ENCODE results near the gene SPAG16.
A peak's percentile ranks its signal among the peaks of the same experiment; 100 is the strongest.

Gene SPAG16

DNA sequence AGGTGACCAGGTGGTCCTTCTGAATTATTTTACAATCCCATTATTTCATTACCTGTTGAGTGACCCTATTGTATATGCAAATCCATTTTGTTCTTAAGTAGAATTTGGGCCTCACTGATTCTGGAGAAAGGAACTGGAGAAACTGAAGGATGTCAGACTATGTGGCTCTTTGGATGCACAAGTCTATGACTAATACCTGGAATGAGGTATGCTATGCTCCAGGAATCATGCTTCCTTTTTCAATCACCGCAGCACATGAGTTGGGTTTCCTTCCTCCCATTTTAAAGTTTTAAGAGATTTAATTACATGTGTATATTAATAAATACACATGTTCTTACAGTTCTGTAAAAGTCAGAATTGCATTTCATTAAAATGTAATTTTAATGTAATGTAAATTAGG, 872.7 kb downstream of the SPAG16 start:
- no peak for DNase-seq

DNA sequence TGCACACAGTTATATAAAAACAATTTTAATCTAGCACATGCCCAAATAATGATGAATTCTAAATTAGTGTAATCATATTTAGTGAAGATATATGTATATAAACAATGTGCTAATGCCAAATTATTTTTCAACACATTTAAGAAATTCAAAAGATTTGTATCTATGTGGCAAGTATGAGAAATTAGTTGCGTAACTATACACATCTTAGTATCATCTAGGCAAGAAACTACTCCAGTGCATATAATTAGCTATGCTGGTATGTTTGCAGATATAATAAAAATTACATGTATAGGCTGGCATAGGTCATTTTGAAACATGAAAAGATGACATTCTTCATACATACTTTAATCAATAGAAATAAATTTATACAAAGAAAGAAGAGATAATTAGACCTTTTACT, 874.6 kb downstream of the SPAG16 start:
- no peak for DNase-seq

DNA sequence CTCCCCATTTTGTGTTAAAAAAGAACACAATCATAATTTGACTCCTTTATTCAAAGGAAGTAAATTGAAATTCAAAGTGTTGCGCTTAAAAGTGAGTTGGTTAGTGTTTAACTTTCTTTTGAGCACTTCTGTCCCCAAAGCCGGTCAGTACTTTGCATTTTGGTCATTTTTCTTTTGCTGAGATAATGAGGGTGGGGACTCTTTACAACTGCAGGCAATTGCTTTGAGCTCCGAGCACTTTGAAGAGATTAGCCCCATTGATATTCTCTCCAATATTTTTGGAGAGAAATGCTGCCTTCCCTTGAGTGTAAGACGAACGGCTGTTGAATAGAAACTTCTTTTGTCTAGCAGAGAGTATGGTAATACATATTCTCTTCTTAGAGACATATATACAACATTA, 885.0 kb downstream of the SPAG16 start:
- no peak for DNase-seq

DNA sequence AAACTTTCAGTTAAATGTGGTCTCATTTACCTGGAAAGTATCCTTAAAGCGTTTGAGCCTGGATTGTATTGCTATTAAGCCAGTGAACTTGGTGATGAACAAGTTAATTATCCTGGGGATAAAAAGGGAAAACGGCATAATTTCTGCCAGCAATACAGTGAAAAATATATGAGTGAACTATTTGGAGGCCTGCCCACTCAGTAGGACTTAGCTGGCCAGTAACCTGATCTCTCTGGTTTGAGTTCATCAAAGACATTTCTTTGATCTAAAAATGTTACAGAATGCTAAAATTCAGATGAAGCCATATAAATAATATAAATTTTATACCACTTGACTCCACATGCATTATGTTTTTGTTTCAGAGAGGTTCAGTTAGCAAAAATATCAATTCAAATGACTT, 885.5 kb downstream of the SPAG16 start:
- DNase-seq: no peak

DNA sequence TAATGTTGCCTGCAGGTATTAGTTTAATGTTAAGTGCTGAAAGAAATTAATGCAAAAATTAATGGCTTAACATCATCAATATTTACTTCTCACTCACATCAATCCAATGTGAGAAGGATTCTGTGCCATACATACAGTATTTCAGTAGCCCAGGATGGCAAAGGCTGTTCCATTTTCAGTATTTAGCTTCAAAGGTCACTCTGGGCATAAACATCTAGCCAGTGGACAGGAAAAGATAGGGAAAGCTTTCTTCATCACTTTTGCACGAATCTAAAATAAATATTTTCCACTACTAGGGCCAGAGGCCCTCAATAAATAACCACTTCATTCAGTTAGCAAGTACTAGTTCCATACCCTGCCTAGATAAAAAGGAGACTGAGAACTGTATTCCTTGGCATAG, 890.3 kb downstream of the SPAG16 start:
- DNase-seq: no peak

DNA sequence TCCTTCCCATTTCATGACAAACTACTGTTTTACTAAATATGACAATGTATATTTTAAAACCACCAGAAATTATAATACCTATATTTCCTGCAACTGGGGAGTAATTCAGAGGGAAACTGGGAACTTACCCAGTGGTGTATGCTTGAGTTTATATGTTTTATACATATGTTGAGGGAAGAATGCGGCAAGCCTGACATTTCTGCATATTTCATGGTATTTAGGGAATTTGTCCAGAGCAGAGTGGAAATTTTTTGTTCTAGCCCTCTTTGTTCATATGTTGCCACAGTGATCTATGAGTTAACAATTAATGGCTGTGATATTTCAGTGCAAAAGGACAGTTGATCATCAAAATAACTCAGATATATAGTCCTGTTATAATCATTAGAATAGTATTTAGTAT, 895.8 kb downstream of the SPAG16 start:
- DNase-seq: no peak

DNA sequence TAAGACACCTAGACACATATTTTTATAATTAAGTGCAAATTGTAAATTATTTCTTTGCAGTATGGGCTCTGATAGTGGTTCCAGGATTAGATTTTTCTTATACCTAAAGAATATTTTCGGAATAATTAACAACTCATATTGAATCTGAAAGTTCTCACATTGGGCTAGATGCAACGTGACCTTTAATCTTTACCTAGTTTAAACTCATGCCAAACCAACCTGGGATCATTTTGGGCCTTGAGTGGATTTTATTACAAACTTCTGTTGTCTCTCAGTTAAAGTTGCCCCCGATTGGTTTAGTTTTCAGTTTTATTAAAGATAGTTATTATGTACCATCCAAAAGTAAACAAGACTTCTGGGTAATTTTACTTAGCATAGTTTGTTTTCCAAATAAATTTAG, 896.4 kb downstream of the SPAG16 start:
- DNase-seq: no peak

DNA sequence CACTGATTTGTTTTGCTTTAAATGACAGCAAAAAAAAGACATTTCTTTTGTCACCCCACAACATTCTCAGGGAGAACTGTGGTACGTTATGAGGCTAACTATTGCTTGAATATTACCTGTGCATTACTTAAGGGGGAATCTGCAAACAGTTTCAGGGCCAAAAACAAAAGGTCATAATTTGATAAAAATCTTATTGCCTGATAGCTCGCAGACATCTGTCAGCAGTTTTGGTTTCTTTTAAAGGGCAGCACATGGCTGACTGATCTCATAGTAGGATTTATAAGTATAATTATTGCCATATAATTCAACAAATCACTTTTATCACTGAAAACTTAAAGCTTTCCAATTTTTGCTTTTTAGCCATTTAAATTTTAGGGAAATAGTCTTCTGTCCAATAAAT, 900.2 kb downstream of the SPAG16 start:
- DNase-seq: no peak

DNA sequence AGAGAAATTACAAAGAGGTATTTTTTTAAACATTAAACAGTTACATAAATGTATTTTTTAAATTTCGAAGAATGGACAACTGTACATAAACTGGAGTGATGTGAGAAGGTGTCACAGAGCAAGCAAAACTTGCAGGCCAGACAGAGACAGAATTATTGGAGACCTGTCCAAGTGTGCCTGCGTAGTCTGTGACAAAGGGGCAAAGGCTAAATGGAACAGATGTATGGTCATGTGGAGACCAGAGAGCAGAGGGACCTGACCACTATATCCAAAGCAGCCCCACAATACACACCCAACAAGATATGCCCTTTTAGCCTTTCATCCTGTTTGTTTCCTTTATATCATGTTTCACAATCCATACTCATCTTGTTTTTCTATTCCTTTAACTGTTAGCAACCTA, 901.3 kb downstream of the SPAG16 start:
- no peak for DNase-seq

DNA sequence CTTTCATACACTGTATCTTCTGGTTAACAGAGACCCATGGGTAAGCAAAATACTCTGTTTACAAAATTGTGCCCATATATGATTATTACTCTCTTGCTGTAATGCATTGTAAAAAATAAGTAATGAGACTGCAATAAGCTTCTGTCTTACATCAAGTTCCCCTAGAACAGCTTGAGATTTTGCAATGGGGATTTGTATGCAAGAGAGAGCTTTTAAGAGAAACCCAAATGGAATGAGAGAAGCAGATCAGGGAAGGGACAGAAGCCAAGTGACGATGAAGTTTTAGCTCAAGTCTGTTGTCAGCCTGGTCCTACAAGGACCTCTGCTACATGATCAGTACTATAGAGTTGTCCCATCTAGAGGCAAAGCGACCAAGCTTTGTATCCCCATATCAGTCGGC, 908.4 kb downstream of the SPAG16 start:
- no peak for DNase-seq

DNA sequence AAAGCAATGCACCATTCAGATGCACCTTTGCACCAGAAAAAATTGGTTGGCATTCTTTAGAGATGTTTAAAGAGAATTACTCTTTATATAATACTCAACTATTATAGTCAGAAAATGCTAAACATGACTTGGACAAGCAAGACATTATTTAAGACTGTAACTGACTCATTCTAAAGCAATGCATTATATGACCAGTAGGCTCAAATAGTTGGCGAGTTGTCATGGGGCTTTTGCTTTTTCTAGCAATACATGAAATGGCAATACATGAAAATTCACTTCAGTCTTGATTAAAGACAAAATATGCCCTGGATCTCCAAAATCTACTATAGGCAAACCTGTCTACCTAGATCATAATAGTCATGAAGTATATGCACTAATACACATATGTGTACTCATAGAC, 909.7 kb downstream of the SPAG16 start:
- DNase-seq: no peak

DNA sequence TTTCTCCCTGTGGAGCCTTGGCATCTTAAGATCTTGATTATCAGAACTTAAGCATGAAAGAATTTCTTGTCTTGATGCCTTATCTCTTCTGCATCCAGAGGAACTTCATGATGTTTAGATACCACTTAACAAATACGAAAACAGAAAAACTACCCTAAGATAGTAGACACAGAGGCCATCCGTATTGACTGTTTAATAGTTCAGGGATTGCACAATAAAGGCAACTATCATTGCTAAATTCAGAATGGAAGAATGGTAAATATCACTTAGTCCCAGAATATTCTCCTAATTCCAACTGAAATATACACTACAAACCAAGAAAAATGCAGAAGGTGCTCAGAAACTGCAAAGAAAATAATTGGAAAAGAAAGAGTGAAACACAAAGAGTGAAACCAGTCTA, 912.0 kb downstream of the SPAG16 start:
- DNase-seq: no peak

DNA sequence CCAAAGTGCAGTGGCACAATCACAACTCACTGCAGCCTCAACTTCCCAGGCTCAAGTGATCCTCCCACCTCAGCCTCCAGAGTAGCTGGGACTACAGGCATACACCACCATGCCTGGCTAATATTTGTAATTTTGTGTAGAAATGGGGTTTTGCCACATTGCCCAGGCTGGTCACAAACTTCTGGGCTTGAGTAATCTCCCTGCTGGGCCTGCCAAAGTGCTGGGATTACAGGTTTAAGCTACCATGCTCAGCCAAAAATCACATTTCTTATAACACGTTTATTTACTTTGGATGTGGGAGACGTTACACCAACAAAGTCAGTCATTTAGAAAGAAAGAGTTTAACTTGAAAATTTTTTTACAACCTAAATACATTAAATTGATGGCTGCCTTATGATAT, 917.6 kb downstream of the SPAG16 start:
- no peak for DNase-seq

DNA sequence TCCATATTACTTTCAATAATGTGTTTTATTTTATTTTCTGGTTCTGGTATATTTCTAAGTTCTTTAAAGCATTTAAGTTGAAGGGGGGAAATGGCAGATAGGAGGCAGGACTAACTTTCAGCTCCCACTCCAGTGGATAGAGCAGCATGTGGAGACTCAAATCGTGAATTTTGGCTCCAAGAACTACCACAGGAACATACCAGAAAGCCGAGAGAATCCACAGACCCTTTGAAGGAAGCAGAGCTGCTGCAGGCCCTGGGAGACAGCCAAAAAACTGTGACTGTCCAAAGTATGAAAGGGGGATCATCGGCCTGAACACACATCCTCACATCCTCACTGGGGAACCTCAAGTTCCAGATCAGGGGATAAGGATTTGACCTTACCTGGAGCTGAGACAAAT, 919.0 kb downstream of the SPAG16 start:
- no peak for DNase-seq

DNA sequence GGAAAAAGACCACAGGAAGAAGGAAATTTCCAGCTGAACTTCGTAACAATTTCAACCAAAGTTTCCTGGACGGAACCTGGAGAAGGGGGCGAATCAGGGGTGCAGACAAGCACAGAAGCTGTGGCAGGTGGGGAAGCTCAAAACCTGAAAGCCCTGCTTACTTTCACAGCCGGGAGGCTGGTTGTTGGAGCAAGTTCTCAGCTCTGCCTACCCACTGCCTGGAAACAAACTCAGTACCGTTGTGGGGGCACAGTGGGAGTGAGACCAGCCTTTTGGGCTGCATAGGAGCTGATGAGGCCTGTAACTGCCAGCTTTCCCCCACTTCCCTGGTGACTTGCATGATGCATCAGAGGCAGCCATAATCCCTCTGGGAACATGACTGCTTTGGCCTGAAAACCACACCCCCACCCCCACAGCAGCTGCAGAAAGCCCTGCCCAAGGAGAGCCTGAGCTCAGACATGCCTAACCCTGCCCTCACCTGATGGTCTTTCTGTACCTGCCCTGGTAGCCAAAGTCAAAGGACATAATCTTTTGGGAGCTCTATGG, 919.6 kb downstream of the SPAG16 start:
- peak in 1 of 58 donors; percentile 3 for DNase-seq

DNA sequence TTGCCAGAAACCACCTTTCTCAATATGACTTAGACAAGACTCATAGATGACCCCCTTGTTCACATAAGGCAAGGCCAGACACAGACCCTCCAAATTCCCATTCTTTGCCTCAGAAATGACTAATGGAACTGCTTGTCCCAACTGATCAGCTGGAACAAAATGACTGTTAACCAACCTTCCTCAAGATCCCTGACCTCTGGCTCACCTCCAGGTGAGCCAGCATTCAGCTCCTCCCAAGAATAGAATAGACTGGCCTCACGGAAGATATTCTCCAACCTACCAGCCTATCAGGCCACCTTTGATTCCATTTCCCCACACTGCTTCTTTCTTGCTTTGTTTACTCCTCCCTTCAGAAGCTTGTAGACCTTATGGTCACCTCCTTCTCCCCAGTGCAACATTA, 930.8 kb downstream of the SPAG16 start:
- DNase-seq: no peak

DNA sequence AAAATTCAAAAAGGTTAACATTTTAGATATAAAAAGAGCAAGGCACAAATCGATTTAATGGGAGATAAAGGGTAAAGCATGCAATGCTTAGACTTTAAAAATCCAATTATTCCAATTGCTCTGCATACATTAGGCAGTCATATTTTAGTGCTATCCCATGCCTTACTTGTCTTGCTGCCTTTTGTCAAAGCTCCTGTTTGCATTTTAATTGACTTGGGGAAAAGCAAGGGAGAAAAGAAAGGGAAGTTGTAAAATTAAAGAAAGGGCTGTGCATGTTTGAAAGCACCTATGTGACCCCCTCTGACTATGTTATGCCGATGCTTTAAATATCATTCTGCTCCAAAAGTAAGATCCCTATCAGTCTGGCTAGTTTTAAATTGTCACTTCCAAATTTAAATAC, 932.9 kb downstream of the SPAG16 start:
- DNase-seq: no peak

DNA sequence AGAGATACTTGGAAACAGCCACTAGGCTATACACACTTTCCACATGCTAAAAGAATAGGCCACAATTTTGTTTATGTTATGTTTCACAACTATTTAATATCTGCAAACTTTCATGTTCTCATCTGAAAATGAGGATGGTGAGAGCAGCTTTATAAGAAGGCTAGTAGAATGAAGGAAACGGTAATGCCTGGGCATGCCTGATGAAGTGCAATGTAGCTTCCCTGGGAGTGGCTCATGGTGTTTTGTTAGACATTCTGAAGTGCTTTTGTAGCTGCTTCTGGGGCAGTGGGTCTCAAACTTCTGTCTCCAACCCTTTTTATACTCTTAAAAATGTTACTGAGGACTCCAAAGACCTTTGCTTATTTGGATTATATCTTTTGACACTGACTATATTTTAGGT, 933.3 kb downstream of the SPAG16 start:
- no peak for DNase-seq

DNA sequence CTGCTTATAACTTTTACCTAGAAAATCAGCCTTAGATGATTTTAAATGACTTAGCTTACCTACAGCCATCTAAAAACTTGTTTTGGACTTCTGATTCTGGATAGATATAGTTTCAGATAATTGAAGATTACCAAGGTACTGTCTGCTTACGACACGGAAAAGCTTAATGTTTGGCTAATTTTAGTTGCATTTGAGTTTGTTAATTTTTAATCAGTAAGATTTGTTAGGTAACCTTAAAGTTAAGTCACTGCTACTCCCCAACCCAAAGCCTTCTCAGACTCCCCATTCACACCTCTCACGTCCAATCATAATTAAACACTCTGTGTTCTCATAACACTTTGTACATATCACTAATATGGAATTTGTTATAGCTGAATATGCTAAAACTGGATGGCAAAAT, 936.0 kb downstream of the SPAG16 start:
- no peak for DNase-seq

DNA sequence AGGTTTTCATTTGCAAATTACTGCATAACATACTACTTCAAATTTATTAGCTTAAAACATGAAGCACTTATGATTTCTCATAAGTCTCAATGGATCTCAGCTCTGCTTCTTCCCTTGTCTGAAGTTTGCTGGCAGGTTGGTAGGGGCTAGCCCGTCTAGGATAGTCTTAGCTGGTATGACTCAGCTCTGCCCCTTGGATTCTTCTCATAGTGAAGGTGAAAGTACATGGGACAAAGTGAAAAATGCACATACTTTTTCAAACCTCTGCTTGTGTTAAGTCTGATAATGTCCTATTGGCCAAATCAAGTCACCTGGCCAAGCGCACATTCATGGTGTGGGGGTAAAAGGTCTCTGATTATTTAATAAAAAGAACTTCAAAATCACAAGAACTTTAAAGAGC, 941.8 kb downstream of the SPAG16 start:
- DNase-seq: no peak

DNA sequence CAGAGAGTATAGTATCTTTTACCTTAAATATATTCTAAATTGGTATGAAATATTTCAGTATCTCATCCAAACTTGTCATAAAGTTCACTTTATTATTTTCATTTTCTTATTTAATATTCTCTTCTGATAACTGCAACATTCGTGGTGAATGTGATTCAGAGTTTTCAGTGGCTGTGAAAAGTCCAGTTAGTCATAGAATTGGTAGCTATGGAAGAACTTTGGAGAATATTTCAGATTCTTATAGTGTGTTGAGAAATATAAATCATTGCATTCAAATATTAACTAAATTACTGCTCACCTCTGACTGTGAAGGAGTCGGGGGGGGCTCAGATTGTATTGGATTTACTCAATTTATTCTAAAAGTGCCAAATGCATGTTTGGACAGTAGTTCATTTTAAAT, 948.0 kb downstream of the SPAG16 start:
- DNase-seq: no peak

DNA sequence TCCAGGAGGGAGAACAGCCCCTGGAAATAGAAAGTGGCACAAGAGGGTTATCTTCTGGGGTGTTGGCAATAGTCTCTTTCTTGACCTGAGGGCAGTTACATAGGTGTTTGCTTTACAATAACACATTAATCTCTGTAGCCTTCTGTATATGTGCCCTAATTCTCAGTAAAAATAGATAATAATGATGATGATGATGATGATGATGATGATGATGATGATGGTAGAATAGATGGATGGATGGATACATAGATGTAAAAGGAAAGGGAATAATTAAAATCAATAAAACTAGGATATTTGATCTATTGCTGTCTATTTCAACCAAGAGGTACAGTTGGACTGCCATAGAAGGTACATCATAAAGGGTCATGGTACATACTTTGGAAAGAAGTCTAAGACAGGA, 948.9 kb downstream of the SPAG16 start:
- no peak for DNase-seq

DNA sequence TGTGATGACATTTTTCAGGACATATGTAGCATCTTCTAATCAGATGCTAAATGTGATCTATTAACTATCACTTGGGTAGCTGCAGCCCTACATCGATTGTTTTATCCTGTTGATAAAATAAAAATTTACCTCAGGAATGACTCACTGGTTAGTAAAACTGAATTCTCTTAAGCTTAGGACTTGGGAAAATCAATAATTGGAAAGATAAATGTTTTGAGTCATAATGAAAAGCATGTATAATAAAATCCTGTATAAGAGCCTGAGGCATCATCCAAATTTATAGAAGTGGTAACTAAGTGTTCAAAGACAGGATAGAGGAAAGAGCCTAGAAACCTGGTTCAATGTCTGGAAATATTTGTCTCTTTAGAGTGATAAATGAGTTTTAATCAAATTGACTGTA, 958.5 kb downstream of the SPAG16 start:
- no peak for DNase-seq

DNA sequence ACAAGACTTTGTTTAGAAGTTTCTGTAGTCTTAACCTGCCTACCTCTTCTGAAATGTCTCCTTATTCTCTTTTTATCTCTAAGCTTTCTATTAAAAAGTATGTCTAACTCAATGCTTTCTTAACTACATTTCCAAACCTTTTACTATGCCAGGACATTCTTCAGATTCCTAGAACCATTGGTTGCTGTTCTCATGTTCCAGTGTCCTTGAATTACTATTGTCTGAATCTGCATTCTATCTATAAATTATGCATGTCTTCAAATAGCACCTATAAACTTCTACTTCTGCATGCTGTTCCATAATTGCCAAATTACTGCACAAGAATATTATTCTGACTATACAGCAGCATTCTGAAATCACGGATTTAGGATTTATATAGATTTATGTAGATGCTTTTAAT, 960.6 kb downstream of the SPAG16 start:
- DNase-seq: no peak

DNA sequence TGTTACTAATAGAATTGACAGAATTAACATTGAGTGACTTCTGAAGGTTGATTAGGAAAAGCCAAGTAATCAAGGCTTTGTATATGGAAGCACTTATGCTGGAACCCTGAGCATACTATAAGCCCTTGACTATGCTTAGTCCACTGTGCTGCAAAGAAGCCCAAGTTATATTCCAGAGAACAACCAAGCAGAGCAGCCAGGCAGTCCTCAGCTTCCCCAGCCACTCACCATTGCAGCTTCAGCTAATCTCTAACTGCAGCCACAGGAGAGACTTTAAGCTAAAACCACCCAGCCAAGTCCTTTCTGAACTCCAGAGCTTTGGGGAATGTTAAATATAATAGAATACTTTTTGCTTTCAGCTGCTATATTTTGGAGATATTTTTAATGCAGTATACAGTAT, 962.2 kb downstream of the SPAG16 start:
- DNase-seq: no peak

Measured in anterior cingulate cortex (tissue), 58 donors.